Peyer's patch (tissue), 4 donors: Measurements from ENCODE around the gene TUBE1.

Source experiments
- CTCF ChIP-seq, 6 experiments: fragments of 450-650 bp in 4 of 6; fragments of 200-600 bp in 2 of 6; sonication (generic) in 1 of 6; IDR thresholded peaks; one replicate each; pipeline ENCODE4 v1.5.1; 2017 to 2019; ENCODE audit warnings: antibody characterized with exemption in 6 of 6, mild to moderate bottlenecking in 3 of 6, moderate library complexity in 1 of 6
- POLR2A ChIP-seq, 2 donors: fragments of 450-650 bp; IDR thresholded peaks; one replicate each; pipeline ENCODE4 v1.5.1; 2017; ENCODE audit warnings: antibody characterized with exemption in 2 of 2, mild to moderate bottlenecking in 2 of 2, moderate library complexity in 2 of 2

- TF ChIP-seq POLR2A (IDR thresholded peaks at IDR 0.05): no peak
- TF ChIP-seq CTCF (IDR thresholded peaks at IDR 0.05): no peak
Measured at GRCh38 chr6:112087916-112088315, 634 bp upstream of the TUBE1 start.
